SKM-1 treated with dmso at 0.1 percent for 144 hours (cell line): ENCODE data around the gene AQP12A.
"Not testable (repeated sequence)": the region's sequence is repeated elsewhere in the genome, so short reads cannot be mapped to it uniquely, and the experiment has no call there.

ENCODE experiments used
- DNase-seq: peaks from one replicate; lab custom pipeline; 2025; ENCODE audit not compliant: unreplicated experiment; lab: John Stamatoyannopoulos, UW

AQP12A gene

GRCh38 chr2:240691631-240692420 is at the start of gene AQP12A:
Gene AQP12A, plus strand, starts transcription at chr2:240691866. Its CDS starts 48 bp downstream, at chr2:240691914.
- DNase-seq: not testable (repeated sequence)

GRCh38 chr2:240642061-240642805 is 49.4 kb upstream of the AQP12A start:
- no peak for DNase-seq

GRCh38 chr2:240642806-240643092 is 48.9 kb upstream of the AQP12A start:
- DNase-seq: no peak

GRCh38 chr2:240643093-240643810 is 48.4 kb upstream of the AQP12A start:
- no peak for DNase-seq

GRCh38 chr2:240643811-240644150 is 47.9 kb upstream of the AQP12A start:
- DNase-seq: no peak

GRCh38 chr2:240644171-240644651 is 47.5 kb upstream of the AQP12A start:
- DNase-seq: no peak

GRCh38 chr2:240644859-240645301 is 46.8 kb upstream of the AQP12A start:
- DNase-seq: no peak

- DNase-seq: no peak
Observed at GRCh38 chr2:240645346-240645745, 46.3 kb upstream of the AQP12A start.

GRCh38 chr2:240645801-240646175 is 45.9 kb upstream of the AQP12A start:
- DNase-seq: no peak

- peak; percentile 23 for DNase-seq
Observed at GRCh38 chr2:240646176-240646899, 45.3 kb upstream of the AQP12A start.

- no peak for DNase-seq
Observed at GRCh38 chr2:240646900-240647502, 44.7 kb upstream of the AQP12A start.

GRCh38 chr2:240647503-240648154 is 44.0 kb upstream of the AQP12A start:
- no peak for DNase-seq

- no peak for DNase-seq
Observed at GRCh38 chr2:240648155-240648649, 43.5 kb upstream of the AQP12A start.

GRCh38 chr2:240648650-240649275 is 42.9 kb upstream of the AQP12A start:
- no peak for DNase-seq

- no peak for DNase-seq
Observed at GRCh38 chr2:240649331-240649730, 42.3 kb upstream of the AQP12A start.

GRCh38 chr2:240650254-240650965 is 41.3 kb upstream of the AQP12A start:
- DNase-seq: no peak

- DNase-seq: no peak
Observed at GRCh38 chr2:240651185-240651584, 40.5 kb upstream of the AQP12A start.

GRCh38 chr2:240655931-240656886 is 35.5 kb upstream of the AQP12A start:
- DNase-seq: no peak
